IPS-18c (cell line): ENCODE measurements around the gene GPX6.
"Not testable (repeated sequence)": the region's sequence is repeated elsewhere in the genome, so short reads cannot be mapped to it uniquely, and the experiment has no call there.

Experiments used
- H3K4me3 ChIP-seq: 2 replicates; pipeline ENCODE4 v1.7.0; 2013; ENCODE audit warnings: low read depth, mild to moderate bottlenecking, low read length, moderate library complexity; ENCODE audit not compliant: insufficient read depth
- H3K9me3 ChIP-seq: one replicate; pipeline ENCODE4 v1.6.1; 2013; ENCODE audit warnings: mild to moderate bottlenecking, low read length, moderate library complexity; ENCODE audit not compliant: control insufficient read depth, insufficient read depth

The GPX6 gene

GRCh38 chr6:28534306-28534705 is 18.7 kb upstream of the GPX6 start:
- Histone ChIP-seq H3K9me3 (no peaks in the 10 kb centered on the region), H3K4me3 (no peak overlapping the region)

- no peak overlapping the region for H3K4me3 ChIP-seq
- no peaks in the 10 kb centered on the region for H3K9me3 ChIP-seq
Measured at GRCh38 chr6:28531479-28532128, 16.0 kb upstream of the GPX6 start.

GRCh38 chr6:28530777-28531176 is 15.2 kb upstream of the GPX6 start:
- Histone ChIP-seq H3K9me3 (no peaks in the 10 kb centered on the region), H3K4me3 (no peak overlapping the region)

- Histone ChIP-seq H3K9me3 (no peaks in the 10 kb centered on the region), H3K4me3 (no peak within 1 kb of the TSS)
Measured at GRCh38 chr6:28525496-28526039, 10.0 kb upstream of the GPX6 start, which contains the start of gene GPX5. GPX5 (plus strand) TSS chr6:28525881; CDS start chr6:28526014, 133 bp downstream.

GRCh38 chr6:28523241-28523622 is 7.6 kb upstream of the GPX6 start:
- Histone ChIP-seq H3K9me3 (no peaks in the 10 kb centered on the region), H3K4me3 (no peak overlapping the region)

- no peak overlapping the region for H3K4me3 ChIP-seq
- H3K9me3 ChIP-seq, result no peaks in the 10 kb centered on the region
Measured at GRCh38 chr6:28522594-28523240, 7.1 kb upstream of the GPX6 start.

GRCh38 chr6:28517964-28518363 is 2.4 kb upstream of the GPX6 start:
- Histone ChIP-seq H3K9me3 (no peaks in the 10 kb centered on the region), H3K4me3 (no peak overlapping the region)

- not testable (repeated sequence) for H3K9me3 ChIP-seq, H3K4me3 ChIP-seq
Measured at GRCh38 chr6:28512387-28512786, 3.2 kb downstream of the GPX6 start.

- Histone ChIP-seq H3K4me3 (no peak overlapping the region), H3K9me3 (no peaks in the 10 kb centered on the region)
Measured at GRCh38 chr6:28511628-28512300, 3.8 kb downstream of the GPX6 start.

- no peaks in the 10 kb centered on the region for H3K9me3 ChIP-seq
- H3K4me3 ChIP-seq, result no peak overlapping the region
Measured at GRCh38 chr6:28506807-28507475, 8.7 kb downstream of the GPX6 start.

GRCh38 chr6:28505733-28506132 is 9.9 kb downstream of the GPX6 start:
- Histone ChIP-seq H3K4me3 (no peak overlapping the region), H3K9me3 (no peaks in the 10 kb centered on the region)

- H3K9me3 ChIP-seq, result not testable (repeated sequence)
Measured at GRCh38 chr6:28502709-28503305, 12.8 kb downstream of the GPX6 start.

GRCh38 chr6:28502136-28502535 is 13.5 kb downstream of the GPX6 start:
- H3K4me3 ChIP-seq, H3K9me3 ChIP-seq: not testable (repeated sequence)

More at GRCh38 chr6:28502709-28503305, 12.8 kb downstream of the GPX6 start:
- not testable (repeated sequence) for H3K4me3 ChIP-seq

- H3K4me3 ChIP-seq, result no peak overlapping the region
Measured at GRCh38 chr6:28501259-28501658, 14.3 kb downstream of the GPX6 start.

GRCh38 chr6:28497893-28498292 is 17.7 kb downstream of the GPX6 start:
- Histone ChIP-seq H3K9me3 (no peaks in the 10 kb centered on the region), H3K4me3 (no peak overlapping the region)

More at GRCh38 chr6:28501259-28501658, 14.3 kb downstream of the GPX6 start:
- H3K9me3 ChIP-seq, result no peaks in the 10 kb centered on the region

GRCh38 chr6:28497306-28497705 is 18.3 kb downstream of the GPX6 start:
- no peak overlapping the region for H3K4me3 ChIP-seq
- no peaks in the 10 kb centered on the region for H3K9me3 ChIP-seq

- Histone ChIP-seq H3K4me3 (no peak overlapping the region), H3K9me3 (no peaks in the 10 kb centered on the region)
Measured at GRCh38 chr6:28496099-28496779, 19.4 kb downstream of the GPX6 start.
